RWPE2 (cell line): ENCODE measurements around the gene TMEM273.

ENCODE experiments used
- ATAC-seq: fragments of 200-7000 bp; cut with Tn5 transposase; 3 replicates; pipeline ENCODE4 v1.9.1; 2021; ENCODE audit warnings: low read depth
- DNase-seq: peaks from one replicate; pipeline ENCODE4 v3.0.0-alpha.2; 2020; ENCODE audit warnings: low spot score
- H3K27ac ChIP-seq: fragments of 450-650 bp; 2 replicates; pipeline ENCODE4 v1.5.1; 2017; ENCODE audit warnings: mild to moderate bottlenecking; ENCODE audit not compliant: poor library complexity, severe bottlenecking
- H3K27me3 ChIP-seq: fragments of 250-450 bp; sonication (Bioruptor Pico); 2 replicates; pipeline ENCODE4 v1.5.1; 2021; ENCODE audit warnings: mild to moderate bottlenecking, moderate library complexity; ENCODE audit not compliant: insufficient read depth, poor library complexity, severe bottlenecking
- H3K36me3 ChIP-seq: fragments of 250-450 bp; sonication (Bioruptor Pico); 2 replicates; pipeline ENCODE4 v1.5.1; 2020; ENCODE audit warnings: low read depth, mild to moderate bottlenecking, moderate library complexity
- H3K4me1 ChIP-seq: fragments of 250-450 bp; sonication (Bioruptor Pico); 2 replicates; pipeline ENCODE4 v1.5.1; 2021; ENCODE audit warnings: mild to moderate bottlenecking, moderate library complexity; ENCODE audit not compliant: insufficient read depth, poor library complexity, severe bottlenecking
- H3K4me3 ChIP-seq: fragments of 250-450 bp; sonication (Bioruptor Pico); 2 replicates; pipeline ENCODE4 v1.5.1; 2021; ENCODE audit warnings: mild to moderate bottlenecking, moderate library complexity; ENCODE audit not compliant: severe bottlenecking
- H3K9me3 ChIP-seq: fragments of 250-450 bp; sonication (Bioruptor Pico); 2 replicates; pipeline ENCODE4 v1.5.1; 2021; ENCODE audit warnings: mild to moderate bottlenecking, moderate library complexity; ENCODE audit not compliant: severe bottlenecking
- TF ChIP-seq, protein P1 (sequence below): fragments of 450-650 bp; IDR thresholded peaks from one replicate; pipeline ENCODE4 v1.5.1; 2017; ENCODE audit warnings: mild to moderate bottlenecking, moderate library complexity; ENCODE audit not compliant: poor library complexity, severe bottlenecking

TMEM273 gene

GRCh38 chr10:49110684-49111319, 77.4 kb downstream of the TMEM273 start:
- H3K27me3 ChIP-seq = peaks cover 18% of the 10 kb centered on the region
- no peaks in the 10 kb centered on the region for H3K36me3 ChIP-seq
- TF ChIP-seq, protein P1, sequence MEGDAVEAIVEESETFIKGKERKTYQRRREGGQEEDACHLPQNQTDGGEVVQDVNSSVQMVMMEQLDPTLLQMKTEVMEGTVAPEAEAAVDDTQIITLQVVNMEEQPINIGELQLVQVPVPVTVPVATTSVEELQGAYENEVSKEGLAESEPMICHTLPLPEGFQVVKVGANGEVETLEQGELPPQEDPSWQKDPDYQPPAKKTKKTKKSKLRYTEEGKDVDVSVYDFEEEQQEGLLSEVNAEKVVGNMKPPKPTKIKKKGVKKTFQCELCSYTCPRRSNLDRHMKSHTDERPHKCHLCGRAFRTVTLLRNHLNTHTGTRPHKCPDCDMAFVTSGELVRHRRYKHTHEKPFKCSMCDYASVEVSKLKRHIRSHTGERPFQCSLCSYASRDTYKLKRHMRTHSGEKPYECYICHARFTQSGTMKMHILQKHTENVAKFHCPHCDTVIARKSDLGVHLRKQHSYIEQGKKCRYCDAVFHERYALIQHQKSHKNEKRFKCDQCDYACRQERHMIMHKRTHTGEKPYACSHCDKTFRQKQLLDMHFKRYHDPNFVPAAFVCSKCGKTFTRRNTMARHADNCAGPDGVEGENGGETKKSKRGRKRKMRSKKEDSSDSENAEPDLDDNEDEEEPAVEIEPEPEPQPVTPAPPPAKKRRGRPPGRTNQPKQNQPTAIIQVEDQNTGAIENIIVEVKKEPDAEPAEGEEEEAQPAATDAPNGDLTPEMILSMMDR = no peak
- DNase-seq = no peak
- ATAC-seq = no peak
- H3K27ac ChIP-seq = no peak overlapping the region
- no peaks in the 10 kb centered on the region for H3K4me1 ChIP-seq
- no peak overlapping the region for H3K4me3 ChIP-seq
- no peaks in the 10 kb centered on the region for H3K9me3 ChIP-seq

DNA sequence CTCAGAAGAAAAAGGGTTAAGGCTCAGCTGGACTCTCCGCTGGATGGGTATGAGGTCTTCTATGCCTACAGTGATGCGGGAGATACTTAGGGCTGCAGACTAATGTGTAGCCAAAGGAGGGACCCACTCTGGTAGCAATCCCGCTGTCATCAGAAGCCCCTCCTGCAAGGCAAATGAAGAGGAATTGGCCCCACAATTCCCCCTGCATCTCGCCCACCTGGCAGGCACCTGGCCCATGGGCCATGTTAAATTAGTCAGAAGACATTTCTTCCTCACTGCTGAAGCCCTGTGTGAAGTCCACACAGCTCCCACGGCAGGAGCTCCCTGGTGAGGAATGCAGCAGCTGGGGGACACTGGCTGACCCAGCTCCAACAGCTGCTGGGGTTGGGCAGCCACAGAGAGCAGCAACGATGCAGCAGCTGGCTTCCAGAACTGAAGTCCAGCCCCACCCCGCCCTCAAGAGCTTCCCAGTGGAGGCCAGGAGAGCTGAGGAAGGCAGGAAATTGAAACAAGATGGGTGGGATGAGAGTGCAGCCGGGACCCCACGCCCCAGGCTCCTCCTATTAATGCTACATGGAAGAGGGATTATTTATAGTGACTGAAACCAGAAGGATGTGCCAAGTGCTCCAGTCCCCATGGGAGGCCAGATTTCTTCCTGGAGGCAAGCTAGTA, 78.4 kb downstream of the TMEM273 start:
- Histone ChIP-seq H3K27me3 (peaks cover 13% of the 10 kb centered on the region), H3K27ac (no peak overlapping the region), H3K36me3 (no peaks in the 10 kb centered on the region), H3K4me1 (no peaks in the 10 kb centered on the region), H3K4me3 (no peak overlapping the region), H3K9me3 (no peaks in the 10 kb centered on the region)
- no peak for DNase-seq
- TF ChIP-seq, protein P1 = no peak
- ATAC-seq = no peak

DNA sequence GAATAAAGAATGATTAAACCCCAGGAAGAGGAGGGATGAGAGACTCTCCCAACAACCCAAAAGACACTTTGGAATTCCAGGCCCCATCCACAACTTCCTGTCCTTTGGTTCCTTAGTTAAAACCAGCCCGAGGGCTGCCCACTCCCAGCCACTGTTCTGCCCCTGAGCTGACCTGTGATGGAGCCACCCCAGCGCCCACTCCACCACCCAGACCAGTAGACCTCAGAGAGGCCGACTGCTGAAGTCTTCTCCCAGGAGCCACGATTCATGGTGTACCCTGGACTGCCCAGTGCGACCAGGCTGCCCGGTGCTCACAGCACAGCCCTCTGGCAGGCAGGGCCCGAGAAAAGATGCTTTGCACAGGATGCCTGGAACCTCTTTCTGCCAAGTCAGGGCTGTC, 79.5 kb downstream of the TMEM273 start:
- H3K27me3 ChIP-seq = peaks cover 3% of the 10 kb centered on the region

DNA sequence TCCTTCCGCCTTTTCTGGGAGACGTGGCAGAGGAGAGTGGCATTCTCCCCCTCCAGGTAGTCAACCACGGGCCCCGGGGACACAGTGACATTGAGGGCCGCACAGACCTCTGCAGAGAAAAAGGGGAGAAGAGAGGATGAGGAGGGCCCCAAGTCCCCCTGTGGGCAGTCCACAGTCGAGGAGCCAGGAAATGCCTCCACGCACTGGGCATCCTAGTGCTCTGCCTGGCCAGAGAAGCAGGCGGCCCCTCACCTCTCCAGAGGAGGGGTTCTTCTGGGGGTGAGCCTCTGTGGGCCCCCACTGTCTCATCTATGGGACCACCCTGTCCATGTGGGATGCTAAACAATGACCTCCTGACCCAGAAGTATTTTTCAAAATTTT, 80.3 kb downstream of the TMEM273 start:
- H3K27me3 ChIP-seq = peaks cover 3% of the 10 kb centered on the region
- H3K4me1 ChIP-seq = no peaks in the 10 kb centered on the region
- H3K27ac ChIP-seq = no peak overlapping the region
- DNase-seq (no peak), ATAC-seq (no peak)
- H3K36me3 ChIP-seq = no peaks in the 10 kb centered on the region
- H3K4me3 ChIP-seq = no peak overlapping the region
- TF ChIP-seq, protein P1 = no peak
- no peaks in the 10 kb centered on the region for H3K9me3 ChIP-seq

More for the DNA sequence above, 79.5 kb downstream of the TMEM273 start:
- DNase-seq (no peak), ATAC-seq (no peak)
- TF ChIP-seq, protein P1 = no peak
- H3K9me3 ChIP-seq = no peaks in the 10 kb centered on the region
- no peaks in the 10 kb centered on the region for H3K36me3 ChIP-seq
- no peak overlapping the region for H3K27ac ChIP-seq
- no peaks in the 10 kb centered on the region for H3K4me1 ChIP-seq
- H3K4me3 ChIP-seq = no peak overlapping the region
